ENCODE data around the gene NPFF.

The NPFF gene

DNA sequence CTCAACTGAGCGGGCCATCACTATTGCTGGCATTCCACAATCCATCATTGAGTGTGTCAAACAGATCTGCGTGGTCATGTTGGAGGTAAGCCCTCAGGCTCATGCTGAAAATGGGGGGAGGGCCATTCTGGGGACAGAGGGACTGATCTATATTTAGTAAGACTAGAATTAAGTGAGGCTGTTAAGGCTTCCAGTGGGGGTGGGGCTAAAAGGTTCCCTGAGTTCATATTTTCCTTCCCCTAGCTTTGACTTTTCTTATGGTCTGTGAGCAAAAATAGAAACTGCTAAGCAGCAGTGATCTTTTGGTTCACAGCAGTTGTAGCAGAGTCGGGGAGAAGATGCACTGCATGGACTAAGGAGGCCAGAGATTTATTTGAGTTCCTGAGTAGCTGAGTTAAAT lies 46.2 kb downstream of the NPFF start:
- H3K27me3 ChIP-seq (replicated peaks): no peaks in the 10 kb centered on the region
- in situ Hi-C loops (cut with HindIII; ENCODE audit: low pct_ligation_motif_present, low sequenced_read_pairs): no loop called here
- TF ChIP-seq, protein P1, sequence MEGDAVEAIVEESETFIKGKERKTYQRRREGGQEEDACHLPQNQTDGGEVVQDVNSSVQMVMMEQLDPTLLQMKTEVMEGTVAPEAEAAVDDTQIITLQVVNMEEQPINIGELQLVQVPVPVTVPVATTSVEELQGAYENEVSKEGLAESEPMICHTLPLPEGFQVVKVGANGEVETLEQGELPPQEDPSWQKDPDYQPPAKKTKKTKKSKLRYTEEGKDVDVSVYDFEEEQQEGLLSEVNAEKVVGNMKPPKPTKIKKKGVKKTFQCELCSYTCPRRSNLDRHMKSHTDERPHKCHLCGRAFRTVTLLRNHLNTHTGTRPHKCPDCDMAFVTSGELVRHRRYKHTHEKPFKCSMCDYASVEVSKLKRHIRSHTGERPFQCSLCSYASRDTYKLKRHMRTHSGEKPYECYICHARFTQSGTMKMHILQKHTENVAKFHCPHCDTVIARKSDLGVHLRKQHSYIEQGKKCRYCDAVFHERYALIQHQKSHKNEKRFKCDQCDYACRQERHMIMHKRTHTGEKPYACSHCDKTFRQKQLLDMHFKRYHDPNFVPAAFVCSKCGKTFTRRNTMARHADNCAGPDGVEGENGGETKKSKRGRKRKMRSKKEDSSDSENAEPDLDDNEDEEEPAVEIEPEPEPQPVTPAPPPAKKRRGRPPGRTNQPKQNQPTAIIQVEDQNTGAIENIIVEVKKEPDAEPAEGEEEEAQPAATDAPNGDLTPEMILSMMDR (IDR thresholded peaks at IDR 0.05; ENCODE audit: low read depth, low read length, missing control alignments): no peak
- no peak overlapping the region for H3K4me3 ChIP-seq (ENCODE audit: low read depth, low read length)
- H3K36me3 ChIP-seq (replicated peaks): peaks cover 99% of the 10 kb centered on the region
- H3K27ac ChIP-seq: no peak overlapping the region
- DNase-seq: no peak

DNA sequence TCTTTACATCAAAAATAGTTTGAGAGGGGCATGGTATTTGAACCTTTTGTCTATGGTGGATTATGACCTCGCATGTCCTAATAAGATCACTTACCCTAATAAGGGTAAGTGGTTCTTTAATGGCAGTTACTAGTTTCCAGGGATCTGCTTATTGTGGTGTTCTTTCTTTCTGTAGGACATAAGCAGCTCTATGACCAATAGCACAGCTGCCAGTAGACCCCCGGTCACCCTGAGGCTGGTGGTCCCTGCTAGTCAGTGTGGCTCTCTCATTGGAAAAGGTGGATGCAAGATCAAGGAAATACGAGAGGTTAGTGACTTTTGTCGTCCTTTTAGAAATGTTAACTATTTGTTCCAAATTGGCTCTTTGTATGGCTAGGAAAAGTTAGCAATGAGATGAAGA lies 48.2 kb downstream of the NPFF start:
- no peak overlapping the region for H3K27ac ChIP-seq
- no peaks in the 10 kb centered on the region for H3K27me3 ChIP-seq (replicated peaks)
- no peak for DNase-seq
- peaks cover 99% of the 10 kb centered on the region for H3K36me3 ChIP-seq (replicated peaks)
- TF ChIP-seq, protein P1 (IDR thresholded peaks at IDR 0.05; ENCODE audit: low read depth, low read length, missing control alignments): no peak
- no peak overlapping the region for H3K4me3 ChIP-seq (ENCODE audit: low read depth, low read length)
- in situ Hi-C loops (cut with HindIII; ENCODE audit: low pct_ligation_motif_present, low sequenced_read_pairs): no loop called here
